CD4-positive, alpha-beta T cell (primary cell): Measurements from ENCODE around the gene NFIA. TPM values are rescaled to one million over a fixed set of nuclear protein-coding genes. Genes with fewer than 3 reads are reported as not detected.

ENCODE experiments used
- ATAC-seq: fragments of 200-7000 bp; cut with Tn5 transposase; one replicate; pipeline ENCODE4 v1.10.0; 2022; ENCODE audit warnings: mild to moderate bottlenecking; ENCODE audit not compliant: poor library complexity
- CTCF ChIA-PET: fragments of 350-600 bp; sonication (Branson Sonifier 250); formaldehyde crosslinking; loops from one replicate; lab custom pipeline; 2021; ENCODE audit warnings: antibody characterized with exemption, inconsistent platforms; lab: Charles Lee
- POLR2A ChIA-PET: fragments of 350-600 bp; sonication (Branson Sonifier 250); formaldehyde crosslinking; loops from one replicate; lab custom pipeline; 2021; ENCODE audit warnings: antibody characterized with exemption, inconsistent platforms; lab: Charles Lee
- DNase-seq, 14 experiments: peaks; one replicate each; pipeline ENCODE4 v3.0.0-alpha.2; 2013 to 2020; ENCODE audit warnings: mixed read lengths in 2 of 14
- H3K27ac ChIP-seq, 2 donors: one replicate each; pipeline versions ENCODE4 v1.5.1 to v1.7.0; 2013; ENCODE audit warnings: low read length in 2 of 2, low read depth in 1 of 2, mild to moderate bottlenecking in 1 of 2
- H3K27me3 ChIP-seq, 2 experiments: 1 replicate in 1 of 2; 2 replicates in 1 of 2; pipeline versions ENCODE4 v1.6.1 to v1.7.0; 2013; ENCODE audit warnings: low read length in 2 of 2, control low read depth in 1 of 2, mild to moderate bottlenecking in 1 of 2, moderate library complexity in 1 of 2; ENCODE audit not compliant: insufficient read depth in 2 of 2, control insufficient read depth in 1 of 2
- H3K36me3 ChIP-seq: one replicate; pipeline ENCODE4 v1.6.1; 2013; ENCODE audit warnings: low read length, control low read depth; ENCODE audit not compliant: insufficient read depth
- H3K4me1 ChIP-seq: one replicate; pipeline ENCODE4 v1.6.1; 2013; ENCODE audit warnings: low read length, control low read depth; ENCODE audit not compliant: insufficient read depth
- H3K4me3 ChIP-seq: one replicate; pipeline ENCODE4 v1.5.1; 2013; ENCODE audit warnings: mild to moderate bottlenecking, low read length, moderate library complexity
- H3K9me3 ChIP-seq, 2 experiments: 1 replicate in 1 of 2; 2 replicates in 1 of 2; pipeline versions ENCODE4 v1.6.1 to v1.7.0; 2013; ENCODE audit warnings: low read length in 2 of 2, mild to moderate bottlenecking in 2 of 2, control low read depth in 1 of 2, moderate library complexity in 1 of 2; ENCODE audit not compliant: control insufficient read depth in 1 of 2, insufficient read depth in 1 of 2
- H3K27ac Mint-ChIP-seq: one replicate; pipeline ENCODE4 v1.8.0; 2020; ENCODE audit warnings: mixed read lengths
- H3K27me3 Mint-ChIP-seq: one replicate; pipeline ENCODE4 v1.8.0; 2021; ENCODE audit warnings: mixed read lengths
- H3K36me3 Mint-ChIP-seq: one replicate; pipeline ENCODE4 v1.8.0; 2021; ENCODE audit warnings: low read depth, mixed read lengths
- H3K4me1 Mint-ChIP-seq: one replicate; pipeline ENCODE4 v1.8.0; 2021; ENCODE audit warnings: low read depth, mixed read lengths
- H3K4me3 Mint-ChIP-seq: one replicate; pipeline ENCODE4 v1.8.0; 2020; ENCODE audit warnings: mild to moderate bottlenecking, mixed read lengths
- H3K9me3 Mint-ChIP-seq: one replicate; pipeline ENCODE4 v1.8.0; 2020; ENCODE audit warnings: mixed read lengths
- CTCF ChIP-seq: fragments of 200-600 bp; IDR thresholded peaks from one replicate; pipeline ENCODE4 v1.8.0; 2022; ENCODE audit warnings: antibody characterized with exemption, mild to moderate bottlenecking
- intact Hi-C, 2 experiments: fragments of 100-400 bp; cut with DNase I in 1 of 2; cut with micrococcal nuclease in 1 of 2; formaldehyde crosslinking; loops; one replicate each; pipeline versions ENCODE4 v1.15.1 to v1.9.0; 2023 to 2025; cut with DNase I, micrococcal nuclease
- total RNA-seq, 174 experiments: library from RNA in 2 of 174; stranded (reverse) in 2 of 174; gene quantifications; one replicate each; pipeline ENCODE4 v1.2.3 and lab custom pipeline; 2021 to 2026

The NFIA gene
- total RNA-seq, 2 experiments from 2014 or later: 4.8 to 5.9 TPM

GRCh38 chr1:61472876-61473275 lies 390.5 kb downstream of the NFIA start:
- Histone ChIP-seq H3K4me3 (no peak overlapping the region), H3K9me3 (no peaks in the 10 kb centered on the region), H3K27me3 (peaks cover 2 to 7% of the 10 kb centered on the region in 2 experiments), H3K27ac (no peak overlapping the region), H3K36me3 (no peaks in the 10 kb centered on the region), H3K4me1 (no peaks in the 10 kb centered on the region)
- ATAC-seq: no peak
- Mint-ChIP-seq H3K9me3 (no peaks in the 10 kb centered on the region), H3K36me3 (no peaks in the 10 kb centered on the region), H3K27ac (no peak overlapping the region), H3K27me3 (peaks cover 16% of the 10 kb centered on the region), H3K4me1 (no peaks in the 10 kb centered on the region), H3K4me3 (no peak overlapping the region)
- POLR2A ChIA-PET: no interaction called here
- CTCF ChIA-PET: interaction anchor here (0.5 kb wide), 1 partner anchor 19 kb away, joined by 3 read pairs; no protein-coding TSS in a partner anchor
- intact Hi-C loops: no loop called here
- DNase-seq: no peak
- TF ChIP-seq CTCF: no peak

GRCh38 chr1:61474269-61474817 lies 392.0 kb downstream of the NFIA start:
- Mint-ChIP-seq H3K27me3 (peaks cover 19% of the 10 kb centered on the region), H3K36me3 (no peaks in the 10 kb centered on the region), H3K27ac (no peak overlapping the region), H3K9me3 (no peaks in the 10 kb centered on the region), H3K4me3 (no peak overlapping the region), H3K4me1 (no peaks in the 10 kb centered on the region)
- Histone ChIP-seq H3K36me3 (no peaks in the 10 kb centered on the region), H3K4me3 (no peak overlapping the region), H3K4me1 (no peaks in the 10 kb centered on the region), H3K27me3 (peaks cover 2 to 7% of the 10 kb centered on the region in 2 experiments), H3K9me3 (no peaks in the 10 kb centered on the region), H3K27ac (no peak overlapping the region)
- ATAC-seq: no peak
- ChIA-PET POLR2A (no interaction called here), CTCF (no interaction called here)
- no peak for TF ChIP-seq CTCF
- intact Hi-C loops: no loop called here
- no peak for DNase-seq

- ChIA-PET POLR2A (no interaction called here), CTCF (no interaction called here)
- Histone ChIP-seq H3K27ac (no peak overlapping the region), H3K4me3 (no peak overlapping the region), H3K9me3 (no peaks in the 10 kb centered on the region), H3K36me3 (no peaks in the 10 kb centered on the region), H3K27me3 (peaks cover 2 to 7% of the 10 kb centered on the region in 2 experiments), H3K4me1 (no peaks in the 10 kb centered on the region)
- TF ChIP-seq CTCF: no peak
- H3K9me3 Mint-ChIP-seq: no peaks in the 10 kb centered on the region
- H3K36me3 Mint-ChIP-seq: no peaks in the 10 kb centered on the region
- peaks cover 23% of the 10 kb centered on the region for H3K27me3 Mint-ChIP-seq
- intact Hi-C loops: no loop called here
- DNase-seq: no peak
- no peak overlapping the region for H3K27ac Mint-ChIP-seq
- no peak overlapping the region for H3K4me3 Mint-ChIP-seq
- no peak for ATAC-seq
- H3K4me1 Mint-ChIP-seq: no peaks in the 10 kb centered on the region
Measured at GRCh38 chr1:61474963-61475362, 392.6 kb downstream of the NFIA start.
